Posterior vena cava (tissue), 2 donors: ENCODE results near the gene SH2D7. TPM values are rescaled to one million over a fixed set of nuclear protein-coding genes. Genes with fewer than 3 reads are reported as not detected.

Experiments used
- DNase-seq: peaks from one replicate; pipeline ENCODE4 v3.0.0-alpha.2; 2020; ENCODE audit warnings: low spot score
- intact Hi-C, 2 donors: fragments of 100-400 bp; cut with DNase I; formaldehyde crosslinking; loops; one replicate each; pipeline versions ENCODE4 v1.14.1 to v1.14.2; 2022 to 2023
- total RNA-seq, 2 donors: library from RNA; stranded (reverse); fragmentation: NEBNext Ultra II Directional; extraction: Animal tissue kit (Norgen Biotek cat#: 25700); gene quantifications; one replicate each; pipeline ENCODE4 v1.2.1, GENCODE V29; 2021
- donor health status: DM: yes; HTN: yes; CAD: no.
- donor health status: DM: yes; HTN: yes; CAD: no.

The SH2D7 gene
- total RNA-seq, 2 donors from 2014 or later = not detected

DNA sequence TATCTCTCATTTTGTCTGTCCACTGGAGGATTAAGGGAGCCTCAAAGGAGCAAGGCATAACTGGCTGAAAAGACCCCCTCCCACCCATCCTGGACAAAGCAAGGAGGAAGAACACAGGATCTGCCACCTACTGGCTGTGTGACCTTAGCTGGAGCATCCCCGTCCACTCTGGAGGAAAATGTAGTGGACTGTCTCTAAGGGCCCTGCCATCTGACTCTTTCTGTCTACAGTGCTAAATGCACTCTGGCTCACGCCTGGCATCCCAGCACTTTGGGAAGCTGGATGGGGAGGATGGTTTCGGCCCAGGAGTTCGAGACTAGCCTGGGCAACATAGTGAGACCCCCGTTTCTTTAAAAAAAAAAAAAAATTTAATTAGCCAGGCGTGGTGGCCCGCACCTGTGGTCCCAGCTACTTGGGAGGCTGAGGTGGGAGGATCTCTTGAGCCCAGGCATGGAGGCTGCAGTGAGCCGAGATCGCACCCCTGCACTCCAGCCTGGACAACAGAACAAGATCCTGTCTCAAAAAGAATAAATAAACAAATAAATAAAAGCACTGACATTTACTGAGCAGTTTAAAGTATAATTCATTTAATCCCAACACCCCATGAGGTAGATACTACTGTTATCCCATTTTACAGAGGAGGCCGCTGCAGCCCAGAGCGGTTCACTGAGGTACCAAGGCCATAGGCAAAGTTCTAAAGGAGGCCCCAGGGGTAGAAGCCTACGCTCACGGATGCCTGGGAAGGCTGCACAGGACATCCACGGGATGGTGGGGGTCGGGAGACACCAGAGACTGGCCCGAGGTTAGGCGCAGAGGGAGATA, 15.9 kb upstream of the SH2D7 start:
- intact Hi-C loops = loop anchor here in 1 of 2 donors (5.0 kb wide), 1 partner anchor 69 kb away; no protein-coding TSS in a partner anchor
- no peak for DNase-seq

GRCh38 chr15:78077053-78077870, 15.1 kb upstream of the SH2D7 start, which contains the start of gene TBC1D2B:
TBC1D2B (minus strand) TSS chr15:78077711; CDS start chr15:78077652, 59 bp downstream.
- intact Hi-C loops = loop anchor here in 1 of 2 donors (5.0 kb wide), 1 partner anchor 70 kb away; no protein-coding TSS in a partner anchor
- DNase-seq = peak; percentile 89

GRCh38 chr15:78077871-78078210, 14.5 kb upstream of the SH2D7 start:
- no peak for DNase-seq
- intact Hi-C loops = loop anchor here in 1 of 2 donors (5.0 kb wide), 1 partner anchor 71 kb away; no protein-coding TSS in a partner anchor

- intact Hi-C loops = loop anchor here in 1 of 2 donors (5.0 kb wide), 1 partner anchor 72 kb away; no protein-coding TSS in a partner anchor
- DNase-seq = no peak
Observed at GRCh38 chr15:78079298-78080087, 12.9 kb upstream of the SH2D7 start.

DNA sequence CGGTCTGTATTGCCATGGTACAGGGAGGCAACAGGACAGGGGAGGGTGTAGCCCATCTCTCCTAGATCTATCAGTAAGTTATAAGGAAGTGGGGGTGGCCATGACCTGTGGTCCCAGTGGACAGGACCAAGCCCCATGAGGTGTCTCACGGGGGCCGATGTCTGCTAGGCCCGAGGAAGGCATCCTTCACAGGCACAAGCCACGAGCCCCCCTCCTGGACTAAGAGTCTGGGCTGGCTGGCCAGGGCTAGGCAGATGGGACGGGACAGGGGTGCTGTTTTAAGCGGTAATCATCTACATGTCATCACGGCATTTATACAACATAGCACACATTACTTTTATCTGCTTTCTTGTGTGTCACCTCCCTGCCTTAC, 12.3 kb upstream of the SH2D7 start:
- DNase-seq = no peak
- intact Hi-C loops = no loop called here

GRCh38 chr15:78082106-78082742, 10.1 kb upstream of the SH2D7 start:
- DNase-seq = no peak

DNA sequence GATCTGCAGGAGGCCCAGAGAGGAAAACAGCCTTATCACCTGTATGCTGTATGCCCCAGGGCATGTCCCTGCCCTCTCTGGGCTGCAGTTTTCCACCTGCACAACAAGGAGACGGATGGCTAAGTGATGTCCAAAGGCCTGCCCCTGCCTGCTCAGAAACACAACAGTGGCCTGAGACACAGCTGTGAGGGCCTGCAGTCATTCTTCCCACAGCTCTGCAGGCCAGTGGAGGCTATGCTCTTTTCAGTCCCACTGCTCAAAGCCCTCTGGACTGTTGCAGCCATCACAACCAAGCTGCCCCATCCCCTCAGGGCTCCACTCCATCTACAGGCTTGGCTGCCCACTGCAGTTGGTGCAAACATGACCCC, 9.6 kb upstream of the SH2D7 start:
- intact Hi-C loops = no loop called here
- DNase-seq = no peak

More at GRCh38 chr15:78082106-78082742, 10.1 kb upstream of the SH2D7 start:
- intact Hi-C loops = no loop called here

DNA sequence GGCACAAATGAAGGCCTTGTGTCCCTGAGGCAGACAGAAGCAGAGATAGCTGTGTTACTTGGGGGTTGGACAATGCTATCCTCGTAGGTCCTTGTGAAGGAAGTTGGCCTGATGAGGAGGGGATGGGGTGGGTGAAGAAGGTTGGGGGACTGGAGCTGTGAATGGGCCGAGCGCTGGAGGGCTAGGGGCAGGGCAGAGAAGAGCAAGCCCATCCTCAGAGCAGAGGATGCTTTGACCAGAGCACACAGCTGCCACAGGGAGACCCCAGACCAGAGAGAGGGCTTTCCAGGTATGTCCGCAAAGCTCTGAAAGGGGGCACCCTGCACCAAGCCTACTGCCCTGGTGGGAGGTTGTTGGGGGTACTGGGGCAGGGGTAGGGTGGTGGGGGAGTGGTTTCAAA, 9.2 kb upstream of the SH2D7 start:
- intact Hi-C loops = no loop called here
- DNase-seq = no peak

DNA sequence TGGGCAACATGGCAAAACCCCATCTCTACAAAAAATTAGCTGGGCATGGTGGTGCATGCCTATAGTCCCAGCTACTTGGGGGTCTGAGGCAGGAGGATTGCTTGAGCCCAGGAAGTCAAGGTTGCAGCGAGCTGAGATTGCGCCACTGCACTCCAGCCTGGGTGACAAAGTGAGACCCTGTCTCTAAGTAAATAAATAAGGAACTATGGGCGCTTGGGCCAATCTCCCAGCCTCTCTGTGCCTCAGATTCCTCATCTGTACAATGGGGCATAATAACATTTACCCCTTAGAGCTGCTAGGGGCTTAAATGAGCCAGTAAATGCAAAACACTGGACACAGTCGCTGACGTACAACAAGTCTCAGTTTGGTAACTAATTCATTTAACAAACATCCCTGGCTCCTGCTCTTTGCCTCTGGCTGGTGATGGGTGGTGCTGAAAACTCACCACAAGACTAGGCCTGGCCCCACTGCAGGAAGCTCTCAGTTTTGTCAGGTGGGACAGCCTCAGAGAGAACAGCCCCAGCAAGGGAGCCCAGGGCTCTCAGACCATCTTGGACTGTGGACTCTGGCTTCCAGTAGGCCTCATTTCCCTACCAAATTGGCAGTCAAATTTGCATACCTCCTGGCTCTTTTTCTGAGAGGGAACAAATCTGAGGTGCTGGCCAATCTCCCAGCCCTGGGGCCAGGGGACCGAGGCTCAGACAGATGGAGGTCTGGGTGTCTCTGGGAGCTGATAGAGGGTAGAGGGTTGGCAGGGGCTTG, 8.5 kb upstream of the SH2D7 start:
- DNase-seq = no peak
- intact Hi-C loops = no loop called here

GRCh38 chr15:78084449-78084750, 8.0 kb upstream of the SH2D7 start:
- DNase-seq = no peak
- intact Hi-C loops = no loop called here

DNA sequence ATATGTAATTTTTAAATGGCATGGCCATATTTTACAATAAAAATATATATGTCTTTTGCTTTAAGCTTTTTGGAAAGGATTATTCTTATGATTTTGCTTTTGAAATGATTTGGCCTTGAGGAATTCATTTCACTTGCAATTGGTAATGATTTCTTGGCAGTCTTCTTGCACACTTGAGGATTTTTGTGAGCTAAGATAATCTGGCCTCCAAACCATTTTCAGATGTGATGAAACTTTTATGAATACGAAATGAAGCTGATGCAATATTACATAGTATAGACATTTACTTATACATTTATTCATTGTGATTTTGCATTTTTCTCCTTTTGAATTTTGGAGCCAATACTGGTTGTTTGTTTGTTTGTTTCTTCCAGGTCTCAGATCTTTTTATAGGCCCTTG, 6.4 kb upstream of the SH2D7 start:
- intact Hi-C loops = loop anchor here in 1 of 2 donors (1.0 kb wide), 1 partner anchor 101 kb away; no protein-coding TSS in a partner anchor
- no peak for DNase-seq

- no peak for DNase-seq
- intact Hi-C loops = no loop called here
Observed at GRCh38 chr15:78087951-78088772, 4.2 kb upstream of the SH2D7 start.

- no peak for DNase-seq
- intact Hi-C loops = no loop called here
Observed at GRCh38 chr15:78088773-78089080, 3.6 kb upstream of the SH2D7 start.

- intact Hi-C loops = no loop called here
- DNase-seq = no peak
Observed at GRCh38 chr15:78090422-78091063, 1.8 kb upstream of the SH2D7 start.

GRCh38 chr15:78093242-78094020, 1.1 kb downstream of the SH2D7 start:
- intact Hi-C loops = no loop called here

GRCh38 chr15:78097667-78098066, 5.3 kb downstream of the SH2D7 start:
- no peak for DNase-seq
- intact Hi-C loops = no loop called here

More at GRCh38 chr15:78093242-78094020, 1.1 kb downstream of the SH2D7 start:
- no peak for DNase-seq
